Esophagus squamous epithelium (tissue), 4 donors: ENCODE measurements around the gene TRABD2B.

ENCODE experiments used
- POLR2A ChIP-seq, 4 donors: fragments of 450-650 bp; IDR thresholded peaks; one replicate each; pipeline ENCODE4 v1.6.1; 2017; ENCODE audit warnings: antibody characterized with exemption in 4 of 4, mild to moderate bottlenecking in 4 of 4, moderate library complexity in 3 of 4
- TF ChIP-seq, protein P1 (sequence below), 6 experiments: fragments of 450-650 bp in 4 of 6; fragments of 200-600 bp in 2 of 6; sonication (generic) in 2 of 6; IDR thresholded peaks; one replicate each; pipeline ENCODE4 v1.5.1; 2016 to 2019; ENCODE audit warnings: antibody characterized with exemption in 6 of 6, mild to moderate bottlenecking in 4 of 6, moderate library complexity in 4 of 6

DNA sequence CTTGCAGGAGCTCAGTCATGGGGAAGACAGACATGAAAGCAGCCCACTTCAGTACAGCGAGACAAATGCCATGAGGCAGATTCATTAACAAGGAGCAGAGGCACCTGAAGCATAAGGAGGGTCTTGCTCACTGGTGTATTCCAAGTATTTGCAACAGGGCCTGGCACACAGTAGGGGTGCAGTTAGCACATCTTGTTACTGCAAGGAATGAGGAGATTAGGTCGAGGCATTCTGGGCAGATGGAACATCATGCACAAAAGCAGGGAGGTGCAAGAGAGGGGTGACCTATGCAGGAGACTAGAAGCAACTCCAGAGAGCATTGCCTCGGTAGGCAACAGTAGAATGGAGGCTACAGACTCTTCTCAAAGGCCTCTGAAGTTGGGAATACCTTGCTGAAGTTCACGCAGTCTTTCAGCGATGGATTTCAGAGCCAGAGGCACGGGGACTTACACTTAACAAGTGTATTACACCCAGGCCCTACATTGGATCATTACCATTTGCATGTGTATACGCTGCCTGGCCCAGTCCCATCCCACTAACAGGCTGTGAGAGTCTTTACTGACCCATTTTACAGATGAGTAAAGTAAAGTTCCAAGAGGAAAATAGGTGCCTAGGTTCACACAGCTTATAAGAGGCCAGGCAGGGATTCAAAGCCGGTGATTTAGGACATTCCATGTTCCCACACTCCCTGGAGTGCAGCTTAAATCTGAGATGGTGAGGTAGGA lies 82.1 kb downstream of the TRABD2B start:
- TF ChIP-seq, protein P1, sequence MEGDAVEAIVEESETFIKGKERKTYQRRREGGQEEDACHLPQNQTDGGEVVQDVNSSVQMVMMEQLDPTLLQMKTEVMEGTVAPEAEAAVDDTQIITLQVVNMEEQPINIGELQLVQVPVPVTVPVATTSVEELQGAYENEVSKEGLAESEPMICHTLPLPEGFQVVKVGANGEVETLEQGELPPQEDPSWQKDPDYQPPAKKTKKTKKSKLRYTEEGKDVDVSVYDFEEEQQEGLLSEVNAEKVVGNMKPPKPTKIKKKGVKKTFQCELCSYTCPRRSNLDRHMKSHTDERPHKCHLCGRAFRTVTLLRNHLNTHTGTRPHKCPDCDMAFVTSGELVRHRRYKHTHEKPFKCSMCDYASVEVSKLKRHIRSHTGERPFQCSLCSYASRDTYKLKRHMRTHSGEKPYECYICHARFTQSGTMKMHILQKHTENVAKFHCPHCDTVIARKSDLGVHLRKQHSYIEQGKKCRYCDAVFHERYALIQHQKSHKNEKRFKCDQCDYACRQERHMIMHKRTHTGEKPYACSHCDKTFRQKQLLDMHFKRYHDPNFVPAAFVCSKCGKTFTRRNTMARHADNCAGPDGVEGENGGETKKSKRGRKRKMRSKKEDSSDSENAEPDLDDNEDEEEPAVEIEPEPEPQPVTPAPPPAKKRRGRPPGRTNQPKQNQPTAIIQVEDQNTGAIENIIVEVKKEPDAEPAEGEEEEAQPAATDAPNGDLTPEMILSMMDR (IDR thresholded peaks at IDR 0.05), result no peak
- TF ChIP-seq POLR2A (IDR thresholded peaks at IDR 0.05), result no peak
